ENCODE results near the gene UVRAG. TPM values are rescaled to one million over a fixed set of nuclear protein-coding genes. Genes with fewer than 3 reads are reported as not detected.

The UVRAG gene
- total RNA-seq, 2 donors from 2014 or later, result 12.8 to 13.7 TPM

GRCh38 chr11:75855206-75855605 lies 40.2 kb downstream of the UVRAG start:
- Histone ChIP-seq H3K27me3 (no peaks in the 10 kb centered on the region), H3K4me3 (no peak overlapping the region), H3K4me1 (no peaks in the 10 kb centered on the region), H3K27ac (no peak overlapping the region), H3K9ac (ENCODE audit: low read depth in 2 of 2, low read length in 2 of 2) (no peak overlapping the region), H3K36me3 (no peaks in the 10 kb centered on the region), H3K9me3 (no peaks in the 10 kb centered on the region)
- intact Hi-C loops (cut with DNase I), result no loop called here
- TF ChIP-seq, protein P1, sequence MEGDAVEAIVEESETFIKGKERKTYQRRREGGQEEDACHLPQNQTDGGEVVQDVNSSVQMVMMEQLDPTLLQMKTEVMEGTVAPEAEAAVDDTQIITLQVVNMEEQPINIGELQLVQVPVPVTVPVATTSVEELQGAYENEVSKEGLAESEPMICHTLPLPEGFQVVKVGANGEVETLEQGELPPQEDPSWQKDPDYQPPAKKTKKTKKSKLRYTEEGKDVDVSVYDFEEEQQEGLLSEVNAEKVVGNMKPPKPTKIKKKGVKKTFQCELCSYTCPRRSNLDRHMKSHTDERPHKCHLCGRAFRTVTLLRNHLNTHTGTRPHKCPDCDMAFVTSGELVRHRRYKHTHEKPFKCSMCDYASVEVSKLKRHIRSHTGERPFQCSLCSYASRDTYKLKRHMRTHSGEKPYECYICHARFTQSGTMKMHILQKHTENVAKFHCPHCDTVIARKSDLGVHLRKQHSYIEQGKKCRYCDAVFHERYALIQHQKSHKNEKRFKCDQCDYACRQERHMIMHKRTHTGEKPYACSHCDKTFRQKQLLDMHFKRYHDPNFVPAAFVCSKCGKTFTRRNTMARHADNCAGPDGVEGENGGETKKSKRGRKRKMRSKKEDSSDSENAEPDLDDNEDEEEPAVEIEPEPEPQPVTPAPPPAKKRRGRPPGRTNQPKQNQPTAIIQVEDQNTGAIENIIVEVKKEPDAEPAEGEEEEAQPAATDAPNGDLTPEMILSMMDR (IDR thresholded peaks at IDR 0.05), result no peak
- DNase-seq, result no peak

DNA sequence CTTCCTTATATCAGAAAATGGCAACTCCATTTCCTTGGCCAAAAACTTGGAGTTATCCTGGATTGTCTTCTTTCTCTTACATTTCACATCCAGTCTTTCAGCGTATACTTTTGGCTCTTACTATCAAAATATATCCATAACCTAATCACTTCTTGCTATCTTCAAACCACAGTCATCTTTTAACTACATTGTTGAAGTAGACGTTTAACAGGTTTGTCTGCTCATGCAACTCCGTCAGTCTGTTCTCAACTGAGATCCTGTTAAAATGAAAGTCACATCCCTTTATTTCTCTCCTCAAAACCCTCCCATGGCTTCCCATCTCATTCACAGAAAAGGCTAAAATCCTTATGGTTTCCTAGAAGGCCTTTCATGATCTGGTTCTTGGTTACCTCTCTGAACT lies 41.9 kb downstream of the UVRAG start:
- Histone ChIP-seq H3K27me3 (no peaks in the 10 kb centered on the region), H3K4me1 (no peaks in the 10 kb centered on the region), H3K9ac (ENCODE audit: low read depth in 2 of 2, low read length in 2 of 2) (no peak overlapping the region), H3K36me3 (no peaks in the 10 kb centered on the region), H3K9me3 (no peaks in the 10 kb centered on the region), H3K4me3 (no peak overlapping the region), H3K27ac (no peak overlapping the region)
- intact Hi-C loops (cut with DNase I), result no loop called here
- no peak for DNase-seq
- TF ChIP-seq, protein P1 (IDR thresholded peaks at IDR 0.05), result no peak

GRCh38 chr11:75858042-75858441 lies 43.0 kb downstream of the UVRAG start:
- no peak for DNase-seq
- intact Hi-C loops (cut with DNase I), result no loop called here
- Histone ChIP-seq H3K9ac (ENCODE audit: low read depth in 2 of 2, low read length in 2 of 2) (no peak overlapping the region), H3K27me3 (no peaks in the 10 kb centered on the region), H3K4me3 (no peak overlapping the region), H3K9me3 (no peaks in the 10 kb centered on the region), H3K27ac (no peak overlapping the region), H3K4me1 (no peaks in the 10 kb centered on the region), H3K36me3 (no peaks in the 10 kb centered on the region)
- TF ChIP-seq, protein P1 (IDR thresholded peaks at IDR 0.05), result no peak

DNA sequence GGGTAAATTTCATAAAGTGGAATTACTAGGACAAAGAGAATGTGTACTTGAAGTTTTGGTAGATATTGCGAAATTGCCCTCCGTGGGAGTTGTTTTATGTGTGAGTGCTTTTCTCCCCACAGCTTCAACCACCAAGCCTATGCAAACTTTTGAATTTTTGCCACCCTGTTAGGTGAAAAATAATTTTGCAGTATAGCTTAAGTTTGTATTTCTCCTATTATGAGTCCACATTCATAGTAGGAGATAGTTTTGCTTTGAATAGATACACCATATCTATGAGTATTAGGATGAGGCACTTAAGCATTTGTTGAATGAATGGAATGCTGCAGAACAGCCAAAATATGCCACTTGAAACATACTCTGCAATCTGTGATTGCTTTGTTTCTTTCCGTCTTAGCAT lies 43.6 kb downstream of the UVRAG start:
- no peak overlapping the region for H3K27ac ChIP-seq
- H3K9me3 ChIP-seq, result no peaks in the 10 kb centered on the region
- H3K4me3 ChIP-seq, result no peak overlapping the region
- intact Hi-C loops (cut with DNase I), result no loop called here
- no peaks in the 10 kb centered on the region for H3K36me3 ChIP-seq
- H3K9ac ChIP-seq (ENCODE audit: low read depth in 2 of 2, low read length in 2 of 2), result no peak overlapping the region
- no peaks in the 10 kb centered on the region for H3K27me3 ChIP-seq
- H3K4me1 ChIP-seq, result no peaks in the 10 kb centered on the region
- TF ChIP-seq, protein P1 (IDR thresholded peaks at IDR 0.05), result no peak
- no peak for DNase-seq

DNA sequence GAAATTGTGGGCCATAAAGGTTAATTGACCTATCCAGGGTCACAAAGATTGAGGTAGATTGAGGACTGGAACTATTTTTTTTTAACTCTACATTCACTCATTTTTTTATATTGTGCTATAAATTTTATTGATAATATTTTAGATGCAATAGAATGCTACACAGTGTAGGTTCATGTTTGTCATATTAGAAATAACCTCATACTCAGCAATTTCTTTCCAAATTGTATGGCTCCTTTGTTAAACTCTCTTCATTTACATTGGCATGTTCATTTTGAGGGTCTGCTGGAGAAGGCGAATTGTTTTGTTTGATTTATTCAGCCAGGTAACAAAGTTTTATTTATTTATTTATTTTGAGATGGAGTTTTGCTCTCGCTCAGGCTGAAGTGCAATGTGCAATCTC lies 44.6 kb downstream of the UVRAG start:
- H3K4me3 ChIP-seq, result no peak overlapping the region
- no peaks in the 10 kb centered on the region for H3K4me1 ChIP-seq
- no peak overlapping the region for H3K9ac ChIP-seq (ENCODE audit: low read depth in 2 of 2, low read length in 2 of 2)
- H3K27ac ChIP-seq, result no peak overlapping the region
- no peaks in the 10 kb centered on the region for H3K27me3 ChIP-seq
- no peaks in the 10 kb centered on the region for H3K36me3 ChIP-seq
- TF ChIP-seq, protein P1 (IDR thresholded peaks at IDR 0.05), result no peak
- intact Hi-C loops (cut with DNase I), result no loop called here
- no peak for DNase-seq
- no peaks in the 10 kb centered on the region for H3K9me3 ChIP-seq

GRCh38 chr11:75862437-75862836 lies 47.4 kb downstream of the UVRAG start:
- Histone ChIP-seq H3K4me3 (no peak overlapping the region), H3K36me3 (no peaks in the 10 kb centered on the region), H3K27ac (no peak overlapping the region), H3K9me3 (no peaks in the 10 kb centered on the region), H3K27me3 (no peaks in the 10 kb centered on the region), H3K4me1 (no peaks in the 10 kb centered on the region), H3K9ac (ENCODE audit: low read depth in 2 of 2, low read length in 2 of 2) (no peak overlapping the region)
- intact Hi-C loops (cut with DNase I), result no loop called here
- TF ChIP-seq, protein P1 (IDR thresholded peaks at IDR 0.05), result no peak
- no peak for DNase-seq
